ENCODE data around the gene ANKS3.

GRCh38 chr16:4689864-4690704 lies 44.0 kb downstream of the ANKS3 start:
- no peak for TF ChIP-seq EZH2 (IDR thresholded peaks at IDR 0.05; ENCODE audit: borderline replicate concordance, low read length)
- TF ChIP-seq CTCF (conservative IDR thresholded peaks at IDR 0.05 in 1 of 2, IDR thresholded peaks at IDR 0.05 in 1 of 2; ENCODE audit: extremely low read depth in 1 of 2, insufficient read depth in 1 of 2, low read depth in 1 of 2, low read length in 2 of 2) = no peak

All from mammary epithelial cell (primary cell).